K562 (cell line): Measurements from ENCODE around the gene FCGR3B.
"Not testable (repeated sequence)": the region's sequence is repeated elsewhere in the genome, so short reads cannot be mapped to it uniquely, and the experiment has no call there.

Source experiments
- CREB1 ChIP-seq, 2 experiments: sonication (generic) in 1 of 2; formaldehyde crosslinking in 1 of 2; IDR thresholded peaks; 2 replicates each; pipeline versions ENCODE4 v1.6.1 to v1.8.0; 2012 to 2022; ENCODE audit warnings: inconsistent platforms in 1 of 2, mild to moderate bottlenecking in 1 of 2, missing genetic modification reagents in 1 of 2, moderate library complexity in 1 of 2
- FOSL1 ChIP-seq: fragments of 200-800 bp; sonication (Bioruptor generic); conservative IDR thresholded peaks from 2 replicates; pipeline ENCODE4 v1.6.1; 2016; ENCODE audit warnings: missing genetic modification characterization, missing compliant biosample characterization
- HNRNPL ChIP-seq: fragments of 200-400 bp; formaldehyde crosslinking; IDR thresholded peaks from 2 replicates; pipeline ENCODE4 v1.6.1; 2017; ENCODE audit warnings: low read depth, mild to moderate bottlenecking, low read length
- RBBP5 ChIP-seq: fragments of 200-600 bp; sonication (generic); IDR thresholded peaks from 2 replicates; pipeline ENCODE4 v1.6.1; 2012; ENCODE audit warnings: borderline replicate concordance, mild to moderate bottlenecking, low read length, control low read depth, inconsistent platforms; ENCODE audit not compliant: insufficient read depth, poor library complexity, severe bottlenecking
- ZNF124 ChIP-seq: sonication (generic); formaldehyde crosslinking; IDR thresholded peaks from 2 replicates; pipeline ENCODE4 v1.8.1; 2022; ENCODE audit warnings: missing genetic modification reagents
- ZNF785 ChIP-seq: fragments of 250-450 bp; sonication (Bioruptor Pico); IDR thresholded peaks from 2 replicates; pipeline ENCODE4 v1.4.0; 2020; ENCODE audit warnings: mild to moderate bottlenecking

DNA sequence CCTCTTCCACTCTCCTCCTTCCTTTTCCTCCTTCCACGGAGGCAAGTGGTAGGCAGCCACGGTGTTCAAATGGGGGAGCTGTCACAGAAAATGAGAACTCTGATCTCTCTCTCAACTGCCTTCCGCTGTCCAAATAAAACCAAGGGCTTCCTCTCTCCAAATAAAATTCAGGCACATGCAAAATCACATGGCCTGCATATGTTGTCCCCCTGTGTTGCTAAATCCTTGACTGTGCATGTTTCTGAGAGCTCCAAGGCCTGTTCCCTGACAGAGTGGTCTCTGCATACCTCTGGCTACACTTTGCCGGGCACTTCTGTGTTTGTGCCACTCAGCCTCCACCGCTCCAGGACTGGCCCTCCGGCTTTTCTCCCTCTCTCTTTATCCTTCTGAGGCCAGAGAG, 42.4 kb downstream of the FCGR3B start:
- not testable (repeated sequence) for TF ChIP-seq ZNF785; HNRNPL; CREB1 (IDR thresholded peaks at IDR 0.05); CREB1 (CRISPR knock-in tag; IDR thresholded peaks at IDR 0.05); ZNF124; RBBP5; FOSL1 (tag)
